Urinary bladder (tissue), 4 donors: ENCODE results near the gene WASL. TPM values are rescaled to one million over a fixed set of nuclear protein-coding genes. Genes with fewer than 3 reads are reported as not detected.
A peak's percentile ranks its signal among the peaks of the same experiment; 100 is the strongest.

Experiments used
- DNase-seq: peaks from one replicate; pipeline ENCODE4 v3.0.0-alpha.2; 2015; ENCODE audit errors: extremely low spot score
- H3K27ac ChIP-seq: one replicate; pipeline ENCODE4 v1.5.1; 2013; ENCODE audit warnings: low read depth, mild to moderate bottlenecking, moderate library complexity
- H3K36me3 ChIP-seq: one replicate; pipeline ENCODE4 v1.6.1; 2013; ENCODE audit warnings: mild to moderate bottlenecking, moderate library complexity; ENCODE audit not compliant: insufficient read depth
- H3K4me1 ChIP-seq: one replicate; pipeline ENCODE4 v1.6.1; 2013; ENCODE audit warnings: mild to moderate bottlenecking, moderate library complexity; ENCODE audit not compliant: insufficient read depth
- H3K4me3 ChIP-seq: one replicate; pipeline ENCODE4 v1.5.1; 2013; ENCODE audit warnings: low read depth, low read length
- WGBS: extraction: QIAGEN DNeasy Blood & Tissue Kit; methylation state at CpG from one replicate; pipeline ENCODE4 v1.1.7; 2013; 5-methylcytosine and 5-hydroxymethylcytosine counted together
- polyA plus RNA-seq: library from polyadenylated mRNA; stranded (reverse); fragments of 200-250 nt; gene quantifications from one replicate; pipeline ENCODE4 v1.2.3, GENCODE V29; 2013
- total RNA-seq: library from RNA; depleted of rRNA; stranded (reverse); fragments of >200 nt; gene quantifications from one replicate; pipeline ENCODE4 v1.2.3, GENCODE V29; 2014
- donor health status: healthy with polysubstance abuse.
- donor health status: healthy.

The WASL gene
- total and polyA plus RNA-seq, 2 donors: 31.3 to 56.3 TPM

GRCh38 chr7:123754271-123754871 lies 5.6 kb upstream of the WASL start:
- H3K36me3 ChIP-seq: no peaks in the 10 kb centered on the region
- DNase-seq: no peak
- H3K27ac ChIP-seq: no peak overlapping the region
- peaks cover 1% of the 10 kb centered on the region for H3K4me1 ChIP-seq
- WGBS: 84% methylated on average over 3 of the region's 3 CpGs
- H3K4me3 ChIP-seq: no peak overlapping the region

DNA sequence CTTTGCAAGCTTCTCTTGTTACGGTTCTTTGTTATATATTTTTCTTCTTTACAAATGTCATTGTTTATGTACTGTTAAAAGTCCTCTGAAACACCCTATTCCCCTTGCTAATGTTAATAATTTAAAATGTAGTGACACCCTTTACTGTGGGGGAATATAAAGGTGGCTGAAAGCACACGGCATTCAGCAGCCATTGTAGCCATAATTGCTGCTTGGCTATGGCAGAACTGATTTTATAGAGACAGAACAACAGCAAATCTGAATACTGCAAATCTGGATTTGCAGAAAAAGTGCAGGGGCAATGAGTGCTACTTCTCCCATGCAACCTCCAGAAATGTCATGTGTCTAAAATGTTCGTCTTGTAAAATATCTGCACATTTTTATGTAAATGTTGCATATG lies 3.7 kb upstream of the WASL start:
- Histone ChIP-seq H3K4me3 (no peak overlapping the region), H3K36me3 (no peaks in the 10 kb centered on the region), H3K4me1 (peaks cover 1% of the 10 kb centered on the region), H3K27ac (no peak overlapping the region)
- WGBS: 76% methylated on average over 3 of the region's 3 CpGs
- no peak for DNase-seq

DNA sequence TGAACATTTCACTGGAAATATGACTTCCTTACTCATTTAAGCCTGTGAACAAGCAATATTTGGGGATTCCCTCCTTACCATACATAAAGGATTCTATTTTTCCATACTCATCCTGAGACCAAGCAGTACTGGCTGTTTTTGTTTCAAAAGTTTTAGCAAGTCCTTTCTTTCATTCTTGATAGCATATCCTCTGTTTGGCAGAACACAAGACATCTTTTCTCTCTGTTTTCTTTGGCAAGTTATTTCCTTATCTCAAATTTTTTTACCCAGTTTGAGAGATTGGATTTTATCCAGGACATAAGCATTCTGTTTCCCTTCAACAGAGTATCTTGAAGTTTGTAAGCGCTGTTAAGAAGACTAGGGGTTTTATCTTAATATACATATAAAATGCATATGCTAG lies 3.0 kb upstream of the WASL start:
- WGBS: 49% methylated on average over 1 of the region's 1 CpG
- H3K27ac ChIP-seq: no peak overlapping the region
- no peak overlapping the region for H3K4me3 ChIP-seq
- H3K36me3 ChIP-seq: no peaks in the 10 kb centered on the region
- DNase-seq: no peak
- no peaks in the 10 kb centered on the region for H3K4me1 ChIP-seq

- no peak for DNase-seq
- H3K27ac ChIP-seq: no peak overlapping the region
- no peaks in the 10 kb centered on the region for H3K4me1 ChIP-seq
- H3K36me3 ChIP-seq: no peaks in the 10 kb centered on the region
- 85% methylated on average over 2 of the region's 2 CpGs for WGBS
- H3K4me3 ChIP-seq: no peak overlapping the region
Measured at GRCh38 chr7:123750389-123751230, 1.8 kb upstream of the WASL start.

DNA sequence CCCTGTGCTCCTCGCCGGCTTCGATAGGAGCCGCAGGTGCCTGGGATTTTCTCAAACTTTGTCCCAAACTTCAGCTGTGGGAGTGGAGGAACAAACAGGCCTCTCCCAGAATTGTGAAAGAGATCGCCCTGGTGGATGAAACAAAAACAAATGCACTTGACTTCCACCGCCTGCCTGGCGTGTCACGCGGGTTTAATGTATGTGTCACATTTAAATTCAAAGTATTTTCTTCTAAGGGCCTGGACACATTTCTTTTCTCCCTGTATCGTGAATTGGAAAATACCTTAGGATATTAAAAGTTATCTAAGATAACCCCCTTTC lies 694 bp upstream of the WASL start:
- no peak for DNase-seq
- WGBS: under 1% methylated on average over 10 of the region's 10 CpGs
- no peaks in the 10 kb centered on the region for H3K4me1 ChIP-seq
- H3K27ac ChIP-seq: peak overlapping the region; percentile 96
- peak overlapping the region; percentile 83 for H3K4me3 ChIP-seq
- no peaks in the 10 kb centered on the region for H3K36me3 ChIP-seq

GRCh38 chr7:123748171-123748733 lies 551 bp downstream of the WASL start:
- no peak for DNase-seq
- Histone ChIP-seq H3K27ac (peak overlapping the region; percentile 96), H3K4me3 (peak overlapping the region; percentile 83), H3K4me1 (no peaks in the 10 kb centered on the region), H3K36me3 (no peaks in the 10 kb centered on the region)
- under 1% methylated on average over 46 of the region's 46 CpGs for WGBS

DNA sequence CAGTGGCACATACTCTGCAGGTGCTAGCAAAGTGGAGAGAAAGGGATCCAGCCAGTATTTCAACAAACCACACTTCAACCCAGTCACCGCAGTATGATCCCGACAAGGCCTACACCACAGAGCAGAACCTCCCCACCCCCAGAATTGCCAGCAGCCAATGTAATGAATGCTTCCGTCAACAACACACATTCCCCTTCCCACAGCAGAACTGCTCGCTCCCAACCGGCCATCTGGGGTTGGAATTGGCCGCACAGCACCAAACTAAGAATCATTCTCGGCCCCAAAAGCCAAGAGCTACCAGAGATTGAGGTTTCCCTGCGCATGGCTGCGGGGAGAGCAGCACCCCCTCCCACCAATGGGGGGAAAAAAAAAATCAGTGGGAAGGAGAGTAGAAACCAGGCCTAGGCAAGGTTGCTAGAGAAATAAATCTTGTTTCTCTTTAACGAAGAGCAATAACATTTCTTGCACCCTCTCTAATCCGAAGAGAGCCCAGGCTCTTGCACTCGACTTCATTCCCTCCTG lies 1.1 kb downstream of the WASL start:
- Histone ChIP-seq H3K36me3 (no peaks in the 10 kb centered on the region), H3K4me1 (no peaks in the 10 kb centered on the region), H3K27ac (peak overlapping the region; percentile 96), H3K4me3 (peak overlapping the region; percentile 83)
- DNase-seq: no peak
- 1% methylated on average over 12 of the region's 12 CpGs for WGBS

DNA sequence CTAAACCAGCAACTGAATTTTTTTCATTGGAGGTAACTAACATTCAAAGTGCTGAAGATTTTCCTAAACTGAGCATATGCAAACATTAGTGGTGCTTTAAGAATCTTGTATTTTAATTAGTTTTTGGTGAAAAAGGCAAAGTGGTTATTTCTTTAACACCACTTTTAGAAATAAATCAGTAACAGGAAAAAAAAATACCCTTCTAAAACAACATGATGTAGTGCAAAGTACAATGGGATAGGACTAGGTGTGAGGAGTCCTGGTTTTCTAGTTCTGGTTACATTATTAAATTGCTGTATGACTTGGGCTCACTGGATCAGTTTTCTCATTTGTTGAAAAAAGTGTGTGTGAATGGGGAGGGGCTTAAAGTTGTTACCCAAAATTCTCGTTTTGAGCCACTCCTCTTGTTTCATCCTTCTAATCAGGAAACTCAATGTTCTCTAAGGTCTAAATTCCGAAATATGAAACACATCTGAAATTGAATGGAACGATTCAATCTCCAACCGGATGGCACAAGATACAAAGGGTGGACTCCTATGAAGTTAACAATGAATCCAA lies 1.8 kb downstream of the WASL start:
- Histone ChIP-seq H3K36me3 (no peaks in the 10 kb centered on the region), H3K4me3 (peak overlapping the region; percentile 83), H3K4me1 (no peaks in the 10 kb centered on the region), H3K27ac (peak overlapping the region; percentile 23)
- 12% methylated on average over 4 of the region's 4 CpGs for WGBS
- DNase-seq: no peak

DNA sequence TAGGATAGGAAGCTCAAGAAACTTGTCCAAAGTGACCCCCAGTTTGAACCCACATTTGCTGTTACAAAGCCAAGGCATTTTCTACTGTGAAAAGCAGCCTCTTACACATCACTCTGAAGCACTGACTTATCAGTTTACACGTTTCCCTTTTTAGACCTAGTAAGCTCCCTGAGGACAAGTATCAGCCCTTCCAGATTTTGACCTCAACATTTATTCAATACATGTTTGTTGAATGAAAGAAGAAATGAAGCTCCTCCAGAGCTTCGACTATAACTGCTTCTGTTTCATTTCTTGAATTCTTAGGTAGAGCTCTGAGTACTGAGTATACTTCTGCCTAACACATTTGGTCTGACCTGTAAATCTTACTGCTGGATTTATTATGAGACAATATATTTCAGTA lies 2.7 kb downstream of the WASL start:
- Histone ChIP-seq H3K4me3 (no peak overlapping the region), H3K4me1 (no peaks in the 10 kb centered on the region), H3K36me3 (no peaks in the 10 kb centered on the region), H3K27ac (no peak overlapping the region)
- WGBS: 29% methylated on average over 2 of the region's 2 CpGs
- DNase-seq: no peak

GRCh38 chr7:123745437-123745836 lies 3.4 kb downstream of the WASL start:
- H3K27ac ChIP-seq: no peak overlapping the region
- H3K36me3 ChIP-seq: no peaks in the 10 kb centered on the region
- DNase-seq: no peak
- H3K4me1 ChIP-seq: no peaks in the 10 kb centered on the region
- 69% methylated on average over 2 of the region's 2 CpGs for WGBS
- no peak overlapping the region for H3K4me3 ChIP-seq

- no peak overlapping the region for H3K4me3 ChIP-seq
- DNase-seq: no peak
- H3K4me1 ChIP-seq: no peaks in the 10 kb centered on the region
- H3K36me3 ChIP-seq: no peaks in the 10 kb centered on the region
- WGBS: 83% methylated on average over 1 of the region's 1 CpG
- H3K27ac ChIP-seq: no peak overlapping the region
Measured at GRCh38 chr7:123744416-123744815, 4.4 kb downstream of the WASL start.

DNA sequence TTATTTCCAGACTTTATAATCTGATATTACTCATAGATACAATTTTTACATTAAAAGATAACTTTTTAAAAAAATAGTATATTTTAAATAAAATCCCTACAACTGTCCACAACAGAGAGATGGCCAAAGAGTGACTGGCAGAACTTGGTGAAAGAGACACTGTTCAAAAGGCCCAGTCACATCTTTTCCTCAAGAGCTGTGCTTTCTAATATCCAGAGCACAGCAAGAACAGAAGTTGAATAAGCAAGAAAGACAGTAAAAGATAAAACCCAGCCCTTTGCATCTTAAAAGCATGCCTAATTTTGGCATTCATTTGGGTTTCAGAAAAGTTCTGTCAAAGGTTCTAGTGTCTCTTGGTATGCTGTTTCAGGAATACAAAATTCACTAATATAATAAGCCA lies 6.9 kb downstream of the WASL start:
- Histone ChIP-seq H3K36me3 (no peaks in the 10 kb centered on the region), H3K4me1 (no peaks in the 10 kb centered on the region), H3K4me3 (no peak overlapping the region), H3K27ac (no peak overlapping the region)
- DNase-seq: no peak

- Histone ChIP-seq H3K36me3 (peaks cover 1% of the 10 kb centered on the region), H3K4me3 (no peak overlapping the region), H3K4me1 (no peaks in the 10 kb centered on the region), H3K27ac (no peak overlapping the region)
- no peak for DNase-seq
- 93% methylated on average over 2 of the region's 2 CpGs for WGBS
Measured at GRCh38 chr7:123738808-123739207, 10.0 kb downstream of the WASL start.

- 90% methylated on average over 3 of the region's 3 CpGs for WGBS
- no peak for DNase-seq
Measured at GRCh38 chr7:123738356-123738755, 10.4 kb downstream of the WASL start.

More at GRCh38 chr7:123738356-123738755, 10.4 kb downstream of the WASL start:
- Histone ChIP-seq H3K36me3 (peaks cover 1% of the 10 kb centered on the region), H3K4me3 (no peak overlapping the region), H3K4me1 (no peaks in the 10 kb centered on the region), H3K27ac (no peak overlapping the region)
